GM18873 (cell line): ENCODE measurements around the gene ADAT1.
"Not testable (repeated sequence)": the region's sequence is repeated elsewhere in the genome, so short reads cannot be mapped to it uniquely, and the experiment has no call there.

Experiments
- ATAC-seq: cut with Tn5 transposase; IDR thresholded peaks from one replicate; pipeline ENCODE4 v1.9.1; 2021; ENCODE audit warnings: mild to moderate bottlenecking, moderate library complexity, moderate number of reproducible peaks; ENCODE audit not compliant: unreplicated experiment, low FRiP score

ADAT1 gene

GRCh38 chr16:75620326-75621169 is 2.5 kb downstream of the ADAT1 start:
- ATAC-seq, result no peak

- ATAC-seq, result no peak
Measured at GRCh38 chr16:75618780-75619179, 4.3 kb downstream of the ADAT1 start.

DNA sequence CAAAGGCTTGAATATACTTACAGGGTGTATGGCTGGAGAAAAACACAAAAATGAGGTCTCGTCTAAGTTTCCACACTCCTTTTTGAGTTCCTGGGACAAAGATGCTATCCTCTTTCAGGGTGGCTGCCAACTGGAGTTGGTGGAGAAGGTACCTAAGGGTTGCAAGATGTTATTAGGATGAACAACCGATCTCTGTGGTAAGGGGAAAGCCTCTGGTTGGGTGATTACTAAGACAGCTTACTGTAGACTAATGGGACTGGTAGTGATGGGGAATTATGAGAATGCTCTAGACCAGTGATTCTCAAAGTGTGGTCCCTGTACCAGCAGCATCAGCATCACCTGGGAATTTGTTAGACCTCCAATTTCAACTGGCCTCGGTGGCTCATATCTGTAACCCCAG is 6.0 kb downstream of the ADAT1 start:
- no peak for ATAC-seq

GRCh38 chr16:75616521-75617010 is 6.5 kb downstream of the ADAT1 start:
- ATAC-seq, result no peak

DNA sequence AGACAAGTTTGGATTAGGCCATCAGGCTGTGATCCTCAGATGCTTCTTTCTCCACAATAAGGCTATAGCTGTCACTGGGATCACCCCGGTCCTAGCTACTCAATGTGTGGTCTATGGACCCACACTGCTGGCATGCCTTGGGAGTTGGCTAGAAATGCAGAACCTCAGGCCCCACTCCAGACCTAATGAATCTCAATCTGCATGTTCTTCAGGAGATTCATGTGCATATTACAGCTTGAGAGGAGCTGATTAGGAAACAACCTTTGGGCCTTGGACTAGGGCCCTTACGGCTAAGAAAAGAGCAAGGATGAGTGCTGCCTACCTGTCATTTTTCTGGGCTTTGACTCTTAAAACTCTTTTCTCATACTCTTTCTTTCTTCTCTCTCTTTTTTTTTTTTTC is 7.5 kb downstream of the ADAT1 start:
- no peak for ATAC-seq

- no peak for ATAC-seq
Measured at GRCh38 chr16:75614066-75614897, 8.8 kb downstream of the ADAT1 start.

- ATAC-seq, result no peak
Measured at GRCh38 chr16:75606507-75606906, 16.6 kb downstream of the ADAT1 start.

- ATAC-seq, result no peak
Measured at GRCh38 chr16:75603241-75603640, 19.8 kb downstream of the ADAT1 start.

DNA sequence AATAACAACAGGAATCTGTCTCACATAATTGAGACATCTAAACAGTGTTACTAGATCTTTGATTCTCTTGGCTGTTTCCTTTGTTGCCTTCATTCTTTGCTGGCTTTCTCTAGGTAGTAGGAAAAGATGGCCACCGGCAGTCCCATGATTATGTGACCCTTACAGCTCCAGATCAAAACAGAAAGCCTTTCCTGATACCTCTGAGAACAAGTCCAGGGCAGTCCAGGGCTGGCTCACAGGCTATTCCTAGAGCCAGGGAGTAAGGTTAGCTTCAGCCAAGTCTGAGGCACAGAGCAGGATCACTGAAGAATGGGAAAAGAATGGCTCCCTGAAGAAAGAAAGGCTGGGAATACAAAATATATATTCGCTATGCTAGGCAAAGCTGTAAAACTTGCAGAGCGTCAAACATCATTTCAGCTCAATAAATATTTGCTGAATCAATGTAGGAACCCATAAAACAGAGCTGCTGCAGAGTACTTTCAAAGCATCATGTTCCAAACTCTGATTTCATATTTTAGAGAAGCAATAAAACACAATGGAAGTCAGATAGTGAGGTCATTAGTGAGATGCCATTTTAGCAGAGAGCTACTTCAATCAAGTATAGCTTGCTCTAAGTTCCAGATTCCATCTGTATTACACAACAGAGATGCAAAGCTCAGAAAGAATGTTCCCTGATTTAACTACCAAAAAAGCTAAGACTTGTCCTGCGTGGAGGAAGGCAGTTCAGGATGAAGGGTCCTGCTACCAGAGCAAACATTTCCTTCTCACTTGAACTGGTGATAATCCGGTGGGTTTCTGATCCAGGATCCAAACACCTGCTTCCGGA is 23.4 kb downstream of the ADAT1 start:
- ATAC-seq, result no peak

- ATAC-seq, result no peak
Measured at GRCh38 chr16:75593825-75594820, 29.0 kb downstream of the ADAT1 start.

GRCh38 chr16:75593308-75593707 is 29.8 kb downstream of the ADAT1 start:
- ATAC-seq, result no peak

DNA sequence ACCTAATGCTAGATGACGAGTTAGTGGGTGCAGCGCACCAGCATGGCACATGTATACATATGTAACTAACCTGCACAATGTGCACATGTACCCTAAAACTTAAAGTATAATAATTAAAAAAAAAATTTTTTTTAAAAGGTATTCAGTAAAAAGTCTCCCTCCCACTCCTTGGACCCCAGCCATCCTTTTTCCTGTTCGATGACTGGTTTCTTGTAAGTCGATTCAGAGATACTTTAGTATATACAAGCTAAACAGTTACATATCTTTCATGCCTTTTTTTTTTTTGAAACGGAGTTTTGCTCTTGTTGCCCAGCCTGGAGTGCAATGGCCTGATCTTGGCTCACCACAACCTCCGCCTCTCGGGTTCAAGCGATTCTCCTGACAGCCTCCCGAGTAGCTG is 31.2 kb downstream of the ADAT1 start:
- ATAC-seq, result not testable (repeated sequence)

GRCh38 chr16:75590920-75591843 is 31.9 kb downstream of the ADAT1 start:
- no peak for ATAC-seq

GRCh38 chr16:75589306-75589705 is 33.8 kb downstream of the ADAT1 start:
- no peak for ATAC-seq

DNA sequence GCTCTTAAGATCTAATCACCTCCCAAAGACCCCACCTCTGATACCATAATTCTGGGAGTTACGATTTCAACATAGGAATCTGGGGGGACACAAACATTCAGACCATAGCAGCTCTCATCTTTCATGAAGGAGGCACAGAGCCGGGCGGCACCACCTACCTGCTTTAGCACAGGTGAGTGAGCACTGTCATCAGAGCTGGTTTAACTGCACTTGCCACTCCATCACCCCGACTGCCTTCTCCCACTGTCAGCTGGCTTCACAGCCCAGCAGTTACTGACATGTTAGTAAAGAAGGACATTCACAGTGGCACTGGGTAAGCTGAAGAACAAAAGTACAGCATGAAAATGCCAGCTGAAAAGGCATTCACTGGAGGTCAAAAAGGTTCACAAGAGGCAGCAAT is 34.4 kb downstream of the ADAT1 start:
- no peak for ATAC-seq

DNA sequence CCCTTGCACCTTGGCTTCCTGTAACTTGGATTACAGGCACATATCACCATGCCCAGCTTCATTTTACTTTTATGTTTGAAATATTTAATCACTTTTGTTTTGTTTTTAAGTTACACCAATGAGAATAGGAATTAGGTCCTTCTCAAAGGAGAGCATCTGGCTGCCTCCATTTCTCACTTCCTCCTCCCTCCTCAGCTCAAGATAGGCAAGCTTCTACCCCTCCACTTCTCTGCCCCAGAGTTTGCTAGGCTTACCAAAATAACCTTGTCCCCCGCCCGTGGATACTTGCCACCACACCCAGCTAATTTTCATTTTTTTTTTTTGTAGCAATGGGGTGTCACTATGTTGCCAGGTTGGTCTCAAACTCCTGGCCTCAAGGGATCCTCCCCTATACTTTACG is 39.0 kb downstream of the ADAT1 start:
- ATAC-seq, result no peak

DNA sequence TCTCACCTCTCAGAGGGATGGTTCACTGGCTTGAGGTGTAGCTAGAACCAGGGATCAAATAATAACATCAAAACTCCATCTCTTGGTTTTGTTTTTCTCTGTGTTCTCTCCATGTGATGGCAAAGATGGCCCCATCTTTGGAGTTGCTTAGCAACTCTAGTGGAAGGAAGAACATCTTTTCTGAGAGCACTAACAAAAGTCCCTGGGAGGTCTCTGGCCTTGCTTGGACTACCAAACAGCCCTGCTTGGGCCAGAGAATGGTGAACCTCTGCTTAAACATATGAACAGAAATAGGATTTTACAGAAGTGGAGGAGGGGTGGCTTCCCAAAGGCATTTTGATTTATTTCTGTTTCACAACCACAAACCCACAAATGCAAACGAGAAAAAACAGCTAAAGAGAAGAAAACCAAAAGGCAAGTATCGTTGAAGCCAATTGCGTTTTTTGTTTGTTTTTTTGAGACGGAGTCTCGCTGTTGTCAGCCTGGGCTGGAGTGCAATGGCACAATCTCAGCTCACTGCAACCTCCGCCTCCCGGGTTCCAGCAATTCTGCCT is 43.7 kb downstream of the ADAT1 start:
- ATAC-seq, result no peak

- ATAC-seq, result no peak
Measured at GRCh38 chr16:75578725-75579124, 44.4 kb downstream of the ADAT1 start.
